Hepatocyte (in vitro differentiated cells): Measurements from ENCODE around the gene NUPR1. TPM values are rescaled to one million over a fixed set of nuclear protein-coding genes. Genes with fewer than 3 reads are reported as not detected.

Experiments
- DNase-seq: peaks from one replicate; pipeline ENCODE4 v3.0.0-alpha.2; 2016; ENCODE audit warnings: low spot score
- H2AFZ ChIP-seq: fragments of 200-600 bp; sonication (generic); 2 replicates; pipeline ENCODE4 v1.6.0; 2016; ENCODE audit warnings: antibody characterized with exemption, mild to moderate bottlenecking
- H3K27ac ChIP-seq: fragments of 200-600 bp; sonication (generic); 2 replicates; pipeline ENCODE4 v1.5.1; 2016; ENCODE audit warnings: mild to moderate bottlenecking
- H3K27me3 ChIP-seq: fragments of 200-600 bp; sonication (generic); 2 replicates; pipeline ENCODE4 v1.6.1; 2016
- H3K36me3 ChIP-seq: fragments of 200-600 bp; sonication (generic); replicated peaks from 2 replicates; pipeline ENCODE4 v1.5.1; 2016; ENCODE audit warnings: low read depth; ENCODE audit not compliant: insufficient read depth
- H3K4me1 ChIP-seq: fragments of 200-600 bp; sonication (generic); 2 replicates; pipeline ENCODE4 v1.5.1; 2016; ENCODE audit warnings: mild to moderate bottlenecking, moderate library complexity; ENCODE audit not compliant: insufficient read depth
- H3K4me2 ChIP-seq: fragments of 200-600 bp; sonication (generic); 2 replicates; pipeline ENCODE4 v1.6.0; 2016
- H3K4me3 ChIP-seq: fragments of 200-600 bp; sonication (generic); 2 replicates; pipeline ENCODE4 v1.5.1; 2016; ENCODE audit warnings: mild to moderate bottlenecking
- H3K79me2 ChIP-seq: fragments of 200-600 bp; sonication (generic); 2 replicates; pipeline ENCODE4 v1.6.0; 2017; ENCODE audit warnings: mild to moderate bottlenecking
- H3K9me2 ChIP-seq: fragments of 200-600 bp; sonication (generic); replicated peaks from 2 replicates; pipeline ENCODE4 v1.6.0; 2017; ENCODE audit warnings: mild to moderate bottlenecking; ENCODE audit not compliant: insufficient read depth
- H3K9me3 ChIP-seq: fragments of 200-600 bp; sonication (generic); 2 replicates; pipeline ENCODE4 v1.5.1; 2016; ENCODE audit warnings: low read depth, mild to moderate bottlenecking
- H4K20me1 ChIP-seq: fragments of 200-600 bp; sonication (generic); 2 replicates; pipeline ENCODE4 v1.6.0; 2016; ENCODE audit warnings: mild to moderate bottlenecking; ENCODE audit not compliant: insufficient read depth, poor library complexity, severe bottlenecking
- EZH2 ChIP-seq: fragments of 200-600 bp; sonication (generic); IDR thresholded peaks from 2 replicates; pipeline ENCODE4 v1.6.1; 2016; ENCODE audit warnings: antibody characterized with exemption, mild to moderate bottlenecking, borderline replicate concordance
- EZH2phosphoT487 ChIP-seq: fragments of 200-600 bp; sonication (generic); IDR thresholded peaks from one replicate; pipeline ENCODE4 v1.6.1; 2018; ENCODE audit warnings: antibody characterized with exemption, mild to moderate bottlenecking, low read depth, moderate library complexity; ENCODE audit not compliant: unreplicated experiment, severe bottlenecking
- WGBS: methylation state at CpG from one replicate; pipeline ENCODE4 v1.1.6; 2016; ENCODE audit warnings: low lambda C conversion rate; ENCODE audit errors: missing lambda C conversion rate; 5-methylcytosine and 5-hydroxymethylcytosine counted together
- polyA plus RNA-seq: library from polyadenylated mRNA; unstranded; fragments of >200 nt; fragmentation: Nextera tagmentation; extraction: Ambion mirVana; gene quantifications from 2 replicates; pipeline ENCODE4 v1.2.1, GENCODE V29; 2016
- total RNA-seq: library from RNA; depleted of rRNA; stranded (reverse); fragments of >200 nt; gene quantifications from 2 replicates; pipeline ENCODE4 v1.2.3, GENCODE V29; 2014
- TF ChIP-seq, protein P1 (sequence below): fragments of 200-600 bp; sonication (generic); IDR thresholded peaks from 2 replicates; pipeline ENCODE4 v1.5.1; 2016; ENCODE audit warnings: antibody characterized with exemption, mild to moderate bottlenecking; ENCODE audit not compliant: poor library complexity

NUPR1 gene
- total and polyA plus RNA-seq, 2 experiments from 2014 or later = 18.0 to 130 TPM

DNA sequence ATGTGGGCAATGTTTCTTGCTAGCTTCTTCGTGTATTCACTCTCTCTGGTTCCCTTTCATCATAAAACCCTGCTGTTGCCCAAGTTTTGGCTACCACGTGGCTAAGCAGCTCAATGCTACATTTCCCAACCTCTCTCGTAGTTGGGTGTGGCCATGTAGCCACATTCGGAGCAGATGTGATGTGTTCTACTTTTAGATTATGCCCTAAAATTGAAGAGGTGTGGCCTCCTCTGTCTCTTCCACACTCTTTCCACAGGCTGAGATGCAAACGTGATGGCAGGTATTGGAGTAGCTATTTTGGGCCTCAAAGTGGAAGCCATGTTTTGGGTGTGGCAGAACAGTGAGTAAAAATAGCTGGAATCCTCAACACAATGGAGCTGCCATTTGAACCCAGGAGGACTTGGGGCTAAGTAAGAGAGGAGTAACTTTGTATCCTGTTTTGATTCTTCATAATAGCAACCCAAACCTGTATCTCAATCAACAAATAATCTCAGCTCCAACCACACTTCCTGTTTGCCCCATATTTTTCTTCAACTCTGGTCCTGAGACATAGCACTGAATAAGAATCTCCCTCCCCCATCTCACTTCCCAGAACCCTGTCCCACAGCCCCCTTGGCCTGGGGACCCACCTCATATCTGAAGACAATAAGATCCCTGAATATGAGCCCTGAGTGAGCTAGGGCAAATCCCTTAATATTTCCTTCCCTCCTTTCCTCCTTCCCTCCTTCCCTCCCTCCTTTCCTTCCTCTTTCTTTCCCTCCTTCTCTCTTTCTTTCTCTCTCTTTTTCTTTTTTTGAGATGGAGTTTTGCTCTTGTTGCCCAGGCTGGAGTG lies 4.0 kb downstream of the NUPR1 start:
- H3K4me2 ChIP-seq = no peak overlapping the region
- H3K36me3 ChIP-seq = no peaks in the 10 kb centered on the region
- H3K4me3 ChIP-seq = no peak overlapping the region
- H3K27me3 ChIP-seq = no peaks in the 10 kb centered on the region
- no peak for DNase-seq
- TF ChIP-seq EZH2 (no peak), EZH2phosphoT487 (no peak)
- TF ChIP-seq, protein P1, sequence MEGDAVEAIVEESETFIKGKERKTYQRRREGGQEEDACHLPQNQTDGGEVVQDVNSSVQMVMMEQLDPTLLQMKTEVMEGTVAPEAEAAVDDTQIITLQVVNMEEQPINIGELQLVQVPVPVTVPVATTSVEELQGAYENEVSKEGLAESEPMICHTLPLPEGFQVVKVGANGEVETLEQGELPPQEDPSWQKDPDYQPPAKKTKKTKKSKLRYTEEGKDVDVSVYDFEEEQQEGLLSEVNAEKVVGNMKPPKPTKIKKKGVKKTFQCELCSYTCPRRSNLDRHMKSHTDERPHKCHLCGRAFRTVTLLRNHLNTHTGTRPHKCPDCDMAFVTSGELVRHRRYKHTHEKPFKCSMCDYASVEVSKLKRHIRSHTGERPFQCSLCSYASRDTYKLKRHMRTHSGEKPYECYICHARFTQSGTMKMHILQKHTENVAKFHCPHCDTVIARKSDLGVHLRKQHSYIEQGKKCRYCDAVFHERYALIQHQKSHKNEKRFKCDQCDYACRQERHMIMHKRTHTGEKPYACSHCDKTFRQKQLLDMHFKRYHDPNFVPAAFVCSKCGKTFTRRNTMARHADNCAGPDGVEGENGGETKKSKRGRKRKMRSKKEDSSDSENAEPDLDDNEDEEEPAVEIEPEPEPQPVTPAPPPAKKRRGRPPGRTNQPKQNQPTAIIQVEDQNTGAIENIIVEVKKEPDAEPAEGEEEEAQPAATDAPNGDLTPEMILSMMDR = no peak
- no peak overlapping the region for H3K27ac ChIP-seq
- H2AFZ ChIP-seq = no peak overlapping the region
- peaks cover 13% of the 10 kb centered on the region for H3K4me1 ChIP-seq
- no peaks in the 10 kb centered on the region for H3K9me2 ChIP-seq
- H3K79me2 ChIP-seq = peaks cover 9% of the 10 kb centered on the region
- WGBS = 87% methylated on average over 5 of the region's 5 CpGs
- H3K9me3 ChIP-seq = no peaks in the 10 kb centered on the region
- H4K20me1 ChIP-seq = no peaks in the 10 kb centered on the region

DNA sequence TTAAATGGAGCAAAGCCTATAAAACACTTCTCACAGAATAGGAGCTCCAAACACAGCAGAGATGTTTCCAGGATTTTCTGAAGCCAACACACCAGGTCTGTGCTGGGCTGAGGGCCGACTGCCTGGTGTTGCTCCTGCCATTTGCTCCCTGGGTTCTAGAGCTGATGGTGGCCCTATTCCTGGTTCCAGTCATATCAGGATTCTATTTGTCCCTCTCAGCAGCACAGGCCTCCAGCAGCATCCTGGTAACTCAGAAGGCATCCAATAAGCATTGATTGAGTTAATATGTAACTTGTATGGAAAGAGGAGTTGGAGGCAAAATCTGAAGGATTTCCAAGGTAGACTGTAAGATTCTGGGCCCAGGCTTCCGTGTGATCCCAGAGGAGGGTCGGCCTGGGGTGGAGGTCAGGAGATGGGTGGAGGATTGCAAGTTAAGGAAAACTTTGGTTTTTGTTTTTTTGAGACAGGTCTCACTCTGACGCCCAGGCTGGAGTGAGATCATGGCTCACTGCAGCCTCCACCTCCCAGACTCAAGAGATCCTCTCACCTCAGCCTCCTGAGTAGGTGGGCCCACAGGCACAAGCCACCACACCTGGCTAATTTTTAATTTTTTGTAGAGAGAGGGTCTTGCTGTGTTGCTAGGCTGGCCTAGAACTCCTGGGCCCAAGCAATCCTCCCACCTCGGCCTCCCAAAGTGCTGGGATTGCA lies 5.7 kb downstream of the NUPR1 start:
- H3K4me2 ChIP-seq = no peak overlapping the region
- H2AFZ ChIP-seq = no peak overlapping the region
- H3K36me3 ChIP-seq = no peaks in the 10 kb centered on the region
- no peaks in the 10 kb centered on the region for H3K9me3 ChIP-seq
- WGBS = 94% methylated on average over 5 of the region's 5 CpGs
- peak overlapping the region; percentile 44 for H3K27ac ChIP-seq
- DNase-seq = no peak
- no peak for TF ChIP-seq EZH2
- TF ChIP-seq, protein P1 = no peak
- H3K4me1 ChIP-seq = peaks cover 4% of the 10 kb centered on the region
- H3K4me3 ChIP-seq = no peak overlapping the region
- H3K9me2 ChIP-seq = no peaks in the 10 kb centered on the region
- H3K27me3 ChIP-seq = no peaks in the 10 kb centered on the region
- no peaks in the 10 kb centered on the region for H4K20me1 ChIP-seq
- H3K79me2 ChIP-seq = peaks cover 4% of the 10 kb centered on the region

DNA sequence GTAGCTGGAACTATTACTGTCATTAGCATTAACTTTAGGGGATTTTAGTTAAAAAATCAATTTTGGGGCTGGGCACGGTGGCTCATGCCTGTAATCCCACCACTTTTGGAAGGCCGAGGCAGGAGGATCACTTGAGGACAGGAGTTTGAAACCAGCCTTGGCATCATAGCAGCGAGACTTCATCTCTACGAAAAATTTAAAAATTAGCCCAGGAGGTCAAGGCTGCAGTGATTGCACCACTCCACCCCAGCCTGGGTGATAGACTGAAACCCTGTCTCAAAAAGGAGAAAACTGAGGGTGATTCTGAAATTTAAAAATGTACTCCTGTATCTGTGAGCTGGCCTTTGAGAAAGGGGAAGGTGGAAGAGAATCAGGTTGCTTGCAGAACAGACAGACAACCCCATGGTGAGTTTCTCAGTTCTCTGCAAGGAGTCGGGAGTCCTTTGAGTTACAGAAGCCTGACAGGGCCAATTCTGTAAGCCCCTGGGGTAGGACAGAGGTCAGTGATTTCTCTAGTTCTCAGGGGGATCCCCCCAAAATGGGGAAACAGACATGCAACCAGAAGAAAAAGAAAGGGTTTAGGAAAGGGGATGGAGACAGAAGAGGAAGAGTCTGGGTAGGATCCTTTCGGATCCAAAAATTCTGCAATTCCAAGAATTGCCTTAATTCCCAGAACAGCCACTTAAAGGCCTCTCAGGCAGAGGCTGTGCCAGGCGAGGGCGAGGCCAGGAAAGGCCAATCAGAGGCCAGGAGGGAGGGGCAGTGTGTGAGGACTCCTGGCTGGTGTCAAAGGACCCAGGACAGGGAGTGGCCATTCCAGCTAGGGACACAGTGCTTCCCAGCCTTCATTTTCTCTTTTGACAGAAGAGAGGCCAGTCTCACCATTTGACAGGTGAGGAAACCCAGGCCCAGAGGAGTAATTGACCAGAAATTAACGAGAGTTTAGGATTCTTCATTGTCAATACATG lies 6.7 kb downstream of the NUPR1 start:
- 69% methylated on average over 9 of the region's 9 CpGs for WGBS
- H3K4me1 ChIP-seq = no peaks in the 10 kb centered on the region

More for the DNA sequence above, 6.7 kb downstream of the NUPR1 start:
- no peaks in the 10 kb centered on the region for H3K36me3 ChIP-seq
- H2AFZ ChIP-seq = no peak overlapping the region
- H3K27me3 ChIP-seq = no peaks in the 10 kb centered on the region
- no peaks in the 10 kb centered on the region for H3K79me2 ChIP-seq
- H3K4me2 ChIP-seq = no peak overlapping the region
- DNase-seq = peak; percentile 62
- no peaks in the 10 kb centered on the region for H3K9me2 ChIP-seq
- H3K9me3 ChIP-seq = no peaks in the 10 kb centered on the region
- H3K4me3 ChIP-seq = no peak overlapping the region
- TF ChIP-seq EZH2phosphoT487 (no peak), EZH2 (no peak)
- TF ChIP-seq, protein P1 = no peak
- peak overlapping the region; percentile 51 for H3K27ac ChIP-seq
- H4K20me1 ChIP-seq = no peaks in the 10 kb centered on the region
